Tracheal epithelial cell (primary cell): ENCODE data around the gene TCF25. TPM values are rescaled to one million over a fixed set of nuclear protein-coding genes. Genes with fewer than 3 reads are reported as not detected.

ENCODE experiments used
- total RNA-seq: library from RNA; depleted of rRNA; stranded (reverse); fragments of >200 nt; gene quantifications from 2 replicates; pipeline ENCODE4 v1.2.1, GENCODE V29; 2014

TCF25 gene, protein sequence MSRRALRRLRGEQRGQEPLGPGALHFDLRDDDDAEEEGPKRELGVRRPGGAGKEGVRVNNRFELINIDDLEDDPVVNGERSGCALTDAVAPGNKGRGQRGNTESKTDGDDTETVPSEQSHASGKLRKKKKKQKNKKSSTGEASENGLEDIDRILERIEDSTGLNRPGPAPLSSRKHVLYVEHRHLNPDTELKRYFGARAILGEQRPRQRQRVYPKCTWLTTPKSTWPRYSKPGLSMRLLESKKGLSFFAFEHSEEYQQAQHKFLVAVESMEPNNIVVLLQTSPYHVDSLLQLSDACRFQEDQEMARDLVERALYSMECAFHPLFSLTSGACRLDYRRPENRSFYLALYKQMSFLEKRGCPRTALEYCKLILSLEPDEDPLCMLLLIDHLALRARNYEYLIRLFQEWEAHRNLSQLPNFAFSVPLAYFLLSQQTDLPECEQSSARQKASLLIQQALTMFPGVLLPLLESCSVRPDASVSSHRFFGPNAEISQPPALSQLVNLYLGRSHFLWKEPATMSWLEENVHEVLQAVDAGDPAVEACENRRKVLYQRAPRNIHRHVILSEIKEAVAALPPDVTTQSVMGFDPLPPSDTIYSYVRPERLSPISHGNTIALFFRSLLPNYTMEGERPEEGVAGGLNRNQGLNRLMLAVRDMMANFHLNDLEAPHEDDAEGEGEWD
- 68.2 and 149 TPM in 2 replicates for total RNA-seq

DNA sequence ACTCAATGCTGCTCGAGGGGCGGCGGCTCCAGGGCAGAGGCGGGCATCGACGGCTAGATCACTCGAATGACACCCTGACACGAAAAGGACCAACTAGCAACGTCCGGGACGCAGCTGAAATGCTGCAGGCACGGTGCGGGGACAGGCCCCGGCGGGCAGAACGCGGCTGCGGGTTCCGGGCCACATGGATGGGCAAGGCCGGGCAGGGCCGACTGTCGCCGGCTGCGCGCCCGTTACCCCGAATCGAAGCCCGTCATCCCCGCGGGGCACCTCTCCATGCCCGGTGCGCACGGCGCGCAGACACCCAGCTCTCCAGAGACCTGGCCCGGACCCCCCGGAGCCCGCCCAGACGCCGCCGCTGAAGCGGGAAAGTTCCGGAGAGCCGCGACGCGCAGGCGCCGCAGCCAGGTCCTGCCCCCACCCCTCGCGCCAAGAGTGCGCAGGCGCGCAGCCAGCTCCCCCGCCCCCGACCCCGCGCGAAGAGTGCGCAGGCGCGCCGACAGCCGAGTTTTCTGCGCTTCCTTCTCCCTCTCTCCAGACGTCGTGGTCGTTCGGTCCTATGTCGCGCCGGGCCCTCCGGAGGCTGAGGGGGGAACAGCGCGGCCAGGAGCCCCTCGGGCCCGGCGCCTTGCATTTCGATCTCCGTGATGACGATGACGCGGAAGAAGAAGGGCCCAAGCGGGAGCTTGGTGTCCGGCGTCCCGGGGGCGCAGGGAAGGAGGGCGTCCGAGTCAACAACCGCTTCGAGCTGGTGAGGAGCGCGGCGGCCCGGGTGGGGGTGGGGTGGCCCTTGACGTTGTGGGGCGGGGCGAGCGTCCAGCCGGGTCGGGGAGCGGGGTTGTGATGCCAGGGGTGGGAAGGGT, at the start of gene TCF25:
Gene TCF25, plus strand, starts transcription at position 484 of the 863 bp plus-strand sequence. Its CDS starts 76 bp downstream, at position 560.

DNA sequence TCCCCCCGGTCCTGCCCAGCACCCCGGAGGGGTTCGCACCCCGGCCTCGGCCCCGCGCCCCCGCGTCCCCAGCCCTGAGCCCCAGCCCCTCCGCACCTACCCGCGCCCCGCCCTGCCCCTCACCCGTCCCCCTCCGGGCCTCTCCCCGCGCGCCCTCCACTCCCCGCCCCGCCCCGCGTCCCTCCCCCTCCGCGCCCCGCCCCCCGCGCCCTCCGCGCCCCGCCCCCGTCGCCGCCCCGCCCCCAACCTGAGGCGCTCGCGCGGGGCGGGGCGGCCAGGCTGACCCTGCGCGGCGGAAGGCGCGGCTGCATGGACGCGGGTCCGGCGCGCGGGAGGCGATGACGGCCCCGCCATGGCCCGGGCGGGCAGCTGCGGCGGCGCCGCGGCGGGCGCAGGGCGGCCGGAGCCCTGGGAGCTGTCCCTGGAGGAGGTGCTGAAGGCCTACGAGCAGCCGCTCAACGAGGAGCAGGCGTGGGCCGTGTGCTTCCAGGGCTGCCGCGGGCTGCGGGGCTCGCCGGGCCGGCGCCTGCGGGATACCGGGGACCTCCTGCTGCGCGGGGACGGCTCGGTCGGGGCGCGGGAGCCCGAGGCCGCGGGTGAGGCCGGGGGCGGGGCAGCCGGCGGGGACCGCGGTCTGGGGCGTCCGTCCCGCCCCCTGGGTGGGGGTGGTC, 45.1 kb upstream of the TCF25 start, which contains the start of gene SPIRE2:
Gene SPIRE2, plus strand, starts transcription at position 277 of the 671 bp plus-strand sequence. Its CDS starts 76 bp downstream, at position 353.

DNA sequence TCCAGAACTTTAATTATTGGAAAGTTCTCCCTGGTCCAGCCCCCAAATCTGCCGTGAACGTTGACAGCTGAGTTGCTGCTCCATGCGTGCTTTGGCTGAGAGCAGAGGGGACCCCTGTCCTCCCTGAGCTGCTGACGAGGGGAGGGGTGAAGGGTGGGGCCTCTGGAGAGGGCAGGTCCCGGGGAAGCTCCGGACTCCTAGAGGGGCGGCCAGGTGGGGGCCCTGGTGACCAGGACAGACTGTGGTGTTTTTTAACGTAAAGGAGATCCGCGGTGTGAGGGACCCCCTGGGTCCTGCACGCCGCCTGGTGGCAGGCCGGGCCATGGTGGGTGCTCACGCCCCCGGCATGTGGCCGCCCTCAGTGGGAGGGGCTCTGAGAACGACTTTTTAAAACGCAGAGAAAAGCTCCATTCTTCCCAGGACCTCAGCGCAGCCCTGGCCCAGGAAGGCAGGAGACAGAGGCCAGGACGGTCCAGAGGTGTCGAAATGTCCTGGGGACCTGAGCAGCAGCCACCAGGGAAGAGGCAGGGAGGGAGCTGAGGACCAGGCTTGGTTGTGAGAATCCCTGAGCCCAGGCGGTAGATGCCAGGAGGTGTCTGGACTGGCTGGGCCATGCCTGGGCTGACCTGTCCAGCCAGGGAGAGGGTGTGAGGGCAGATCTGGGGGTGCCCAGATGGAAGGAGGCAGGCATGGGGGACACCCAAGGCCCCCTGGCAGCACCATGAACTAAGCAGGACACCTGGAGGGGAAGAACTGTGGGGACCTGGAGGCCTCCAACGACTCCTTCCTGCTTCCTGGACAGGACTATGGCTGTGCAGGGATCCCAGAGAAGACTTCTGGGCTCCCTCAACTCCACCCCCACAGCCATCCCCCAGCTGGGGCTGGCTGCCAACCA, 45.3 kb downstream of the TCF25 start, which contains the start of gene MC1R:
Gene MC1R, plus strand, starts transcription at position 410 of the 895 bp plus-strand sequence. Its CDS starts 397 bp downstream, at position 807.

DNA sequence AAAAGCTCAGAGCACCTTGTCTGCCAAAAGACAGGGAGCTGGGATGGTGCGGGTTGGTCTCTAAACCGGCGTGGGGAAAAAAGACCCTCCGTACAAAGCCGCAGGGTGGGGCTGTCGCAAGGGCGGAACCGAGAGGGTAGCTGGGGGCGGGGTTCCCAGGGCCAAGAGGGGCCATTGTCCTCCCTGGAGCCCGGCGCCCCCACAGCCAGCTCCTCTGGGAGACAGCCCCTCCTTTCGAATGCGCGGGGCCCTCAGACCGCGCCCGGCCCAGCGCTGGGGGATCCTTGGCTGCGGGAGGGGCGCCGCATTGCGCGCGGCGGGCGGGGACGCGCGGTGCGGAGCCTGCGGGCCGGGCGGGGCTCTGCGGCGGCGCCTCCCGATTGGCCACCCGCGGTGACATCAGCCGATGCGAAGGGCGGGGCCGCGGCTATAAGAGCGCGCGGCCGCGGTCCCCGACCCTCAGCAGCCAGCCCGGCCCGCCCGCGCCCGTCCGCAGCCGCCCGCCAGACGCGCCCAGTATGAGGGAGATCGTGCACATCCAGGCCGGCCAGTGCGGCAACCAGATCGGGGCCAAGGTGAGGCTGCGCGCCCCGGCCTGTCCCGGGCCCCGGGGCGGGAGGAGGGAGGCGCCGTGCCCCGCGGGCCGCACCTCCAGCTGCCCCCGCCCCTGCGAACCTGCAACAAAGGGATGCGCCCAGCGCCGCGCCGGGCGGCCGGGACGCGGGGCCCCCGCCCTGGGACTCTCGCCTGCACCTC, 49.7 kb downstream of the TCF25 start, which contains the start of gene TUBB3:
Gene TUBB3, plus strand, starts transcription at position 459 of the 756 bp plus-strand sequence. Its CDS starts 60 bp downstream, at position 519.

Other genes starting within 250 kb of the TCF25 start
- gene CHMP1A, start 215.9 kb upstream of the TCF25 start, total RNA-seq = 73.1 and 148 TPM in 2 replicates
- gene SPATA33, start 215.8 kb upstream of the TCF25 start, total RNA-seq = 0.43 and 1.7 TPM in 2 replicates
- gene CDK10, start 186.9 kb upstream of the TCF25 start, total RNA-seq = 31.1 and 51.3 TPM in 2 replicates
- gene SPATA2L, start 171.9 kb upstream of the TCF25 start, total RNA-seq = 9.4 and 22.4 TPM in 2 replicates
- gene VPS9D1, start 152.7 kb upstream of the TCF25 start, total RNA-seq = 3.2 and 3.6 TPM in 2 replicates
- 19.0 and 21.2 TPM in 2 replicates for gene ZNF276, start 152.1 kb upstream of the TCF25 start, total RNA-seq
- gene FANCA, start 56.9 kb upstream of the TCF25 start, total RNA-seq = 0.85 and 6.3 TPM in 2 replicates
- gene SPIRE2, start 45.1 kb upstream of the TCF25 start, total RNA-seq = 1.1 and 2.4 TPM in 2 replicates
- 1.2 and 1.9 TPM in 2 replicates for gene MC1R, start 45.3 kb downstream of the TCF25 start, total RNA-seq
- gene TUBB3, start 49.8 kb downstream of the TCF25 start, total RNA-seq = 7.0 and 361 TPM in 2 replicates
- 53.9 and 67.0 TPM in 2 replicates for gene DEF8, start 75.2 kb downstream of the TCF25 start, total RNA-seq
- 4.7 and 7.5 TPM in 2 replicates for gene DBNDD1, start 145.9 kb downstream of the TCF25 start, total RNA-seq
- gene PRDM7, start 203.7 kb downstream of the TCF25 start, total RNA-seq = not detected in 2 replicates